ENCODE data around the gene ZMYND10. TPM values are rescaled to one million over a fixed set of nuclear protein-coding genes. Genes with fewer than 3 reads are reported as not detected.

ZMYND10 gene
- total and polyA plus RNA-seq, 2 donors (not counting 3 experiments of a cell fraction or from before 2014, with no cell fraction given), result 0.25 to 0.38 TPM

- CTCF ChIA-PET, result interaction anchor here (0.8 to 4.3 kb wide), 8 partner anchors 10 to 135 kb away, joined by 3 to 66 read pairs (median 28); partner anchors contain the start of genes HYAL1, HYAL3 and NAA80
- no peak overlapping the region for H3K9ac ChIP-seq (replicated peaks; ENCODE audit: extremely low read depth, insufficient read depth, low read length)
- H3K4me3 ChIP-seq (replicated peaks in 1 of 3; ENCODE audit: insufficient read depth in 1 of 3, low read depth in 1 of 3, low read length in 3 of 3), result no peak overlapping the region
- POLR2A ChIA-PET, result no interaction called here
- FAIRE-seq, result no peak
- dilution Hi-C loops (cut with MboI; ENCODE audit: extremely low pct_ligation_motif_present, low sequenced_read_pairs), result no loop called here
- no peak overlapping the region for H3K27ac ChIP-seq (ENCODE audit: insufficient read depth, low read depth, low read length)
- H3K4me1 ChIP-seq (ENCODE audit: control insufficient read depth, extremely low read depth, insufficient read depth, low read length), result peaks cover 34% of the 10 kb centered on the region
- no peaks in the 10 kb centered on the region for H3K27me3 ChIP-seq (ENCODE audit: control insufficient read depth in 2 of 2, insufficient read depth in 2 of 2, low read length in 2 of 2)
- peaks cover 23% of the 10 kb centered on the region for H3K79me2 ChIP-seq (ENCODE audit: control insufficient read depth, insufficient read depth, low read length)
- DNase-seq (ENCODE audit: low read depth, low spot score), result no peak
- H2AFZ ChIP-seq (ENCODE audit: low read depth, low read length), result no peak overlapping the region
- no peaks in the 10 kb centered on the region for H4K20me1 ChIP-seq (replicated peaks; ENCODE audit: control insufficient read depth, extremely low read depth, insufficient read depth, low read length)
- no peaks in the 10 kb centered on the region for H3K9me1 ChIP-seq (replicated peaks; ENCODE audit: control insufficient read depth, extremely low read depth, insufficient read depth, low read length)
- BruUV-seq (replicated peaks), result no TSS peak
- peaks cover 9 to 24% of the 10 kb centered on the region in 2 experiments for H3K36me3 ChIP-seq (ENCODE audit: control insufficient read depth in 2 of 2, extremely low read depth in 1 of 2, insufficient read depth in 2 of 2, low read length in 2 of 2)
- intact Hi-C loops (cut with micrococcal nuclease), result loop anchor here (2.0 kb wide), 1 partner anchor 99 kb away; no protein-coding TSS in a partner anchor
- no peak overlapping the region for H3K4me2 ChIP-seq (ENCODE audit: insufficient read depth, low read length)
- TF ChIP-seq GATA2 (IDR thresholded peaks at IDR 0.05; ENCODE audit: insufficient read depth, insufficient read length, low read depth, low read length) (no peak), EZH2 (IDR thresholded peaks at IDR 0.05; ENCODE audit: borderline replicate concordance, low read depth, low read length, severe bottlenecking) (no peak), MAX (IDR thresholded peaks at IDR 0.05; ENCODE audit: insufficient read depth, insufficient read length) (no peak), FOS (IDR thresholded peaks at IDR 0.05; ENCODE audit: borderline replicate concordance, insufficient read depth, low read length) (no peak), JUN (IDR thresholded peaks at IDR 0.05; ENCODE audit: borderline replicate concordance, insufficient read depth, insufficient read length, low read depth) (no peak), CTCF (IDR thresholded peaks at IDR 0.05; ENCODE audit: extremely low read depth in 1 of 2, insufficient read depth in 1 of 2, low read depth in 1 of 2, low read length in 2 of 2) (no peak), POLR2A (IDR thresholded peaks at IDR 0.05; ENCODE audit: low read depth, low read length) (no peak)
- no peaks in the 10 kb centered on the region for H3K9me3 ChIP-seq (replicated peaks; ENCODE audit: control insufficient read depth, insufficient read depth, low read length)
These were observed 19.9 kb downstream of the ZMYND10 start for GRCh38 chr3:50325497-50326181.

Data from endothelial cell of umbilical vein (primary cell).